Uterus (tissue), 2 donors: ENCODE measurements around the gene ANO7.

ENCODE experiments used
- CTCF ChIP-seq, 4 experiments: fragments of 200-600 bp in 2 of 4; fragments of 450-650 bp in 2 of 4; sonication (generic) in 2 of 4; IDR thresholded peaks; one replicate each; pipeline ENCODE4 v1.5.1; 2016 to 2019; ENCODE audit warnings: antibody characterized with exemption in 4 of 4, mild to moderate bottlenecking in 2 of 4, moderate library complexity in 1 of 4
- POLR2A ChIP-seq, 2 donors: fragments of 450-650 bp; IDR thresholded peaks; one replicate each; pipeline ENCODE4 v1.6.1; 2016; ENCODE audit warnings: antibody characterized with exemption in 2 of 2, mild to moderate bottlenecking in 1 of 2, moderate library complexity in 1 of 2

DNA sequence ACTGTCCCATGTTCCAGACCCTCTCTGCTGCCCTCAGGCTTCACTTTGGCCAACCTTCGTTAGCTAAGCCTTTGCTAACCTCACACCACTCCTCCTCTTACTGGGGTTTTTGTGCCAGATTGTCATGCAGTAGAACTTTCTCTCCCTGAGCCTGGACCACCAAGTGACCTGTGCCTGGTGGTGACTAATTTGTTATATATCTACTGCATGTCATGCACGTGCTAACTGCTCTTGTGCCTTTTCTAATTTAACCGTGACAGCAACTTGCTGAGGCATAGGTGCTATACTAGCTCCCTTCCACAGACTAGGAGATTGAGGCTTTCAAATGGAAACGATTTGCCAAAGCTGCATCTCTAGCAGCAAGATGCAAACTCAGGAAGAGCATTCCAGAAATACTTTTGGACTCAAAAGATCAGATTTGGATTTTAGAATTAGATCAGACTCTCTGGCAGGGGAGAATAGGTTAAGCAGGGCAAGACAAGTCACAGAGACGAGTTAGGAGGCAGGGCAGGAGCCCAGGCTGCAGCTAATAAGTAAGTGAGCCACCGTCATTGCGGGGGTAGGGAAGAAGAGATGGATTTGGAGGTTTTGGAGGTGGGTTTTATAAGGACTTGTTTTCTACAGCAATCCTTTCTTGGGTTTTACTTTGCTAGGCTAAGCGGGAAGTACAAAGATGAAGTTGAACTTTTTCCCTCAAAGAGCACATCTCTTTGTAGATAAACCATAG is 36.4 kb upstream of the ANO7 start:
- no peak for TF ChIP-seq CTCF (IDR thresholded peaks at IDR 0.05)
- no peak for TF ChIP-seq POLR2A (IDR thresholded peaks at IDR 0.05)
